Measurements from ENCODE around the gene HNRNPF. TPM values are rescaled to one million over a fixed set of nuclear protein-coding genes. Genes with fewer than 3 reads are reported as not detected.
A peak's percentile ranks its signal among the peaks of the same experiment; 100 is the strongest.
"Not testable (repeated sequence)": the region's sequence is repeated elsewhere in the genome, so short reads cannot be mapped to it uniquely, and the experiment has no call there.

Gene HNRNPF
- total and polyA plus RNA-seq, 12 donors: 26.4 to 113 (median 74.3) TPM

DNA sequence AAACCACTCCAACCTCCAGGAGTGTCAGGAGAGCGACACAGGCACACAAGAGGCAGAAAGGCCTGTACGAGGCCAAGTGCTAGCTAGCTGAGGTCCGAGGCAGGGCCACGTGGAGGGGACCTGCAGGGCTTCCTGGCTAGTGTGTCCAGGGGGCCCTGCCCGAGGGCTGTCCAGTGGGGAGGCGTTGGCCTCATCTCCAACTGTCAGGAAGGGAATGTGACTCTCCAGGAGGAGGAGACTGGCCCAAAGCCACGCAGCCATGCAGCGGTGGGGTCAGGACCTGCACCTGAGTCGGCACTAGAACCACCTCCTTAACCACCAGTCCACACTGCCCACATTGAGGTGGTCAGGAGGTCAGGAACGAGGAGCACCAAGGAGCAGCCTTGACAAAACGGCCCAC lies 69.8 kb downstream of the HNRNPF start:
- Histone ChIP-seq H3K27ac (no peak overlapping the region), H3K27me3 (peaks cover 0 to 41% (median 31%) of the 10 kb centered on the region in 7 donors), H3K4me1 (peaks cover 0 to 4% (median 0%) of the 10 kb centered on the region in 9 donors), H3K9me3 (no peaks in the 10 kb centered on the region), H3K4me3 (no peak overlapping the region), H3K36me3 (no peaks in the 10 kb centered on the region)
- ATAC-seq (peak in 1 of 8 donors; percentile 13), DNase-seq (no peak)
- TF ChIP-seq, protein P1, sequence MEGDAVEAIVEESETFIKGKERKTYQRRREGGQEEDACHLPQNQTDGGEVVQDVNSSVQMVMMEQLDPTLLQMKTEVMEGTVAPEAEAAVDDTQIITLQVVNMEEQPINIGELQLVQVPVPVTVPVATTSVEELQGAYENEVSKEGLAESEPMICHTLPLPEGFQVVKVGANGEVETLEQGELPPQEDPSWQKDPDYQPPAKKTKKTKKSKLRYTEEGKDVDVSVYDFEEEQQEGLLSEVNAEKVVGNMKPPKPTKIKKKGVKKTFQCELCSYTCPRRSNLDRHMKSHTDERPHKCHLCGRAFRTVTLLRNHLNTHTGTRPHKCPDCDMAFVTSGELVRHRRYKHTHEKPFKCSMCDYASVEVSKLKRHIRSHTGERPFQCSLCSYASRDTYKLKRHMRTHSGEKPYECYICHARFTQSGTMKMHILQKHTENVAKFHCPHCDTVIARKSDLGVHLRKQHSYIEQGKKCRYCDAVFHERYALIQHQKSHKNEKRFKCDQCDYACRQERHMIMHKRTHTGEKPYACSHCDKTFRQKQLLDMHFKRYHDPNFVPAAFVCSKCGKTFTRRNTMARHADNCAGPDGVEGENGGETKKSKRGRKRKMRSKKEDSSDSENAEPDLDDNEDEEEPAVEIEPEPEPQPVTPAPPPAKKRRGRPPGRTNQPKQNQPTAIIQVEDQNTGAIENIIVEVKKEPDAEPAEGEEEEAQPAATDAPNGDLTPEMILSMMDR (IDR thresholded peaks at IDR 0.05): no peak
- intact Hi-C loops (cut with DNase I): no loop called here
- WGBS, 2 donors: 57 to 61% methylated on average over 11 of the region's 11 CpGs

DNA sequence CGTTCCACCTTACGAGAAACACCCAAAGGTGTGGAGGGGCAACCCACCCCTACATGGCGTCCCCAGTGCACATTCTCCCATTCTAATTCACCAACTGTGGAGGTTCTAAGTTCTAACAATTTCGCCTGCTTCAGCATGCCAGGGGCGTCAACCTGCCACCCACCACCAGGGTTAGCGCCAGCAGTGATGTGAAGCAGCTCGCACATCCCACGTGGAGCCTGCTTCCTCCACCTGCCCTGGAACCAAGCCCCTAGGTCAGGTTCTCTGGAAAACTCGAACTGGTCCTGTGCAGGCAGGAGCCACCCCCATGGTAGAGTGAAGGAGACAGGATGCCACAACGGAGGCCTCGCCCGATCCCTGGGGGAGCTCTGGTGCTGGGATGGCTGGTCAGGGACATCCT lies 70.9 kb downstream of the HNRNPF start:
- peaks cover 0 to 4% (median 0%) of the 10 kb centered on the region in 9 donors for H3K4me1 ChIP-seq
- ATAC-seq: no peak
- WGBS, 2 donors: 79 to 81% methylated on average over 12 of the region's 12 CpGs
- no peak overlapping the region for H3K4me3 ChIP-seq
- intact Hi-C loops (cut with DNase I): no loop called here
- no peaks in the 10 kb centered on the region for H3K9me3 ChIP-seq
- no peak for DNase-seq
- no peak overlapping the region for H3K27ac ChIP-seq
- H3K36me3 ChIP-seq: no peaks in the 10 kb centered on the region
- peaks cover 0 to 41% (median 26%) of the 10 kb centered on the region in 7 donors for H3K27me3 ChIP-seq
- TF ChIP-seq, protein P1 (IDR thresholded peaks at IDR 0.05): no peak

- peaks cover 0 to 39% (median 26%) of the 10 kb centered on the region in 7 donors for H3K27me3 ChIP-seq
- WGBS, 2 donors: 30 to 40% methylated on average over 5 to 6 of the region's 9 CpGs
- H3K4me3 ChIP-seq; ATAC-seq; intact Hi-C loops (cut with DNase I); H3K27ac ChIP-seq; DNase-seq; H3K4me1 ChIP-seq; H3K9me3 ChIP-seq; H3K36me3 ChIP-seq: not testable (repeated sequence)
Measured at GRCh38 chr10:43337536-43337935, 71.5 kb downstream of the HNRNPF start.

- H3K36me3 ChIP-seq: no peaks in the 10 kb centered on the region
- ATAC-seq (no peak), DNase-seq (no peak)
- intact Hi-C loops (cut with DNase I): no loop called here
- H3K4me1 ChIP-seq: peaks cover 0 to 15% (median 0%) of the 10 kb centered on the region in 9 donors
- WGBS, 2 donors: 84 to 87% methylated on average over 9 of the region's 9 CpGs
- H3K9me3 ChIP-seq: no peaks in the 10 kb centered on the region
- H3K27ac ChIP-seq: no peak overlapping the region
- TF ChIP-seq, protein P1 (IDR thresholded peaks at IDR 0.05): no peak
- no peak overlapping the region for H3K4me3 ChIP-seq
- H3K27me3 ChIP-seq: peaks cover 0 to 39% (median 26%) of the 10 kb centered on the region in 7 donors
Measured at GRCh38 chr10:43336641-43337318, 72.2 kb downstream of the HNRNPF start.

- Histone ChIP-seq H3K27ac (no peak overlapping the region), H3K4me3 (no peak overlapping the region), H3K9me3 (no peaks in the 10 kb centered on the region), H3K36me3 (no peaks in the 10 kb centered on the region), H3K27me3 (peaks cover 0 to 39% (median 29%) of the 10 kb centered on the region in 7 donors), H3K4me1 (peaks cover 0 to 19% (median 0%) of the 10 kb centered on the region in 9 donors)
- TF ChIP-seq, protein P1 (IDR thresholded peaks at IDR 0.05): no peak
- DNase-seq: no peak
- intact Hi-C loops (cut with DNase I): no loop called here
- ATAC-seq: no peak
- 82 to 86% methylated on average over 3 of the region's 3 CpGs for WGBS, 2 donors
Measured at GRCh38 chr10:43336061-43336460, 72.9 kb downstream of the HNRNPF start.
